HEK293 (cell line): Measurements from ENCODE around the gene PIGZ.

Experiments used
- CTCF ChIP-seq: fragments of 450-650 bp; formaldehyde crosslinking; IDR thresholded peaks from 2 replicates; pipeline ENCODE4 v1.5.1; 2016; ENCODE audit warnings: missing biosample characterization, missing genetic modification characterization
- PBX3 ChIP-seq: sonication (generic); formaldehyde crosslinking; IDR thresholded peaks from 2 replicates; pipeline ENCODE4 v1.8.1; 2022; ENCODE audit warnings: mild to moderate bottlenecking, moderate library complexity, missing genetic modification reagents
- REST ChIP-seq: fragments of 450-650 bp; formaldehyde crosslinking; IDR thresholded peaks from 2 replicates; pipeline ENCODE4 v1.5.1; 2016; ENCODE audit warnings: missing biosample characterization, missing genetic modification characterization
- ZBTB10 ChIP-seq: fragments of 450-650 bp; formaldehyde crosslinking; IDR thresholded peaks from 2 replicates; pipeline ENCODE4 v1.5.1; 2016; ENCODE audit warnings: missing biosample characterization, missing genetic modification characterization
- ZBTB8A ChIP-seq: fragments of 450-650 bp; formaldehyde crosslinking; IDR thresholded peaks from 2 replicates; pipeline ENCODE4 v1.5.1; 2016; ENCODE audit warnings: missing biosample characterization, missing genetic modification characterization
- ZNF114 ChIP-seq: fragments of 450-650 bp; formaldehyde crosslinking; IDR thresholded peaks from 2 replicates; pipeline ENCODE4 v1.5.0; 2017; ENCODE audit warnings: missing biosample characterization, missing genetic modification characterization
- ZNF274 ChIP-seq, 2 experiments: fragments of 200-500 bp in 1 of 2; fragments of 450-650 bp in 1 of 2; sonication (Bioruptor generic) in 1 of 2; formaldehyde crosslinking in 1 of 2; IDR thresholded peaks; 2 replicates each; pipeline versions ENCODE4 v1.5.1 to v1.6.1; 2014 to 2016; ENCODE audit warnings: borderline replicate concordance in 1 of 2, inconsistent platforms in 1 of 2, low read length in 1 of 2, missing biosample characterization in 1 of 2, missing genetic modification characterization in 1 of 2
- ZNF473 ChIP-seq: fragments of 450-650 bp; formaldehyde crosslinking; IDR thresholded peaks from 2 replicates; pipeline ENCODE4 v1.5.1; 2017; ENCODE audit warnings: missing biosample characterization, missing genetic modification characterization

- TF ChIP-seq ZBTB10 (tag by site-specific recombination) (no peak), ZNF473 (tag by site-specific recombination) (no peak), CTCF (no peak), ZNF274 (IDR thresholded peaks at IDR 0.05; ENCODE audit: low read length) (no peak), ZNF274 (tag by site-specific recombination; IDR thresholded peaks at IDR 0.05; ENCODE audit: borderline replicate concordance) (no peak), ZNF114 (tag by site-specific recombination) (no peak), ZBTB8A (tag by site-specific recombination) (no peak), PBX3 (CRISPR knock-in tag) (no peak), REST (tag by site-specific recombination) (no peak)
These were observed 52.4 kb downstream of the PIGZ start for GRCh38 chr3:196916221-196916620.
